CD4-positive, CD25-positive, alpha-beta regulatory T cell (primary cell): ENCODE data around the gene TTF2. TPM values are rescaled to one million over a fixed set of nuclear protein-coding genes. Genes with fewer than 3 reads are reported as not detected.

Experiments used
- ATAC-seq, 2 donors: fragments of 150-1000 bp; cut with Tn5 transposase; one replicate each; pipeline ENCODE4 v1.10.0; 2021; ENCODE audit warnings: low read depth in 2 of 2, moderate number of reproducible peaks in 2 of 2, moderate library complexity in 1 of 2
- DNase-seq, 3 donors: peaks; one replicate each; pipeline versions ENCODE4 v3.0.0 to v3.0.0-alpha.2; 2012 to 2022; ENCODE audit warnings: mixed read lengths in 1 of 3
- H3K27ac ChIP-seq: one replicate; pipeline ENCODE4 v1.7.0; 2013; ENCODE audit warnings: mild to moderate bottlenecking, low read length; ENCODE audit not compliant: insufficient read depth, poor library complexity, severe bottlenecking
- H3K27me3 ChIP-seq: one replicate; pipeline ENCODE4 v1.7.0; 2013; ENCODE audit warnings: low read length; ENCODE audit not compliant: control insufficient read depth, insufficient read depth
- H3K36me3 ChIP-seq: one replicate; pipeline ENCODE4 v1.7.0; 2013; ENCODE audit warnings: mild to moderate bottlenecking, low read length, moderate library complexity; ENCODE audit not compliant: control insufficient read depth, insufficient read depth
- H3K4me1 ChIP-seq: 2 replicates; pipeline ENCODE4 v1.7.0; 2013; ENCODE audit warnings: mild to moderate bottlenecking, low read length; ENCODE audit not compliant: insufficient read depth, control insufficient read depth, poor library complexity, severe bottlenecking
- H3K4me3 ChIP-seq: one replicate; pipeline ENCODE4 v1.7.0; 2013; ENCODE audit warnings: low read depth, mild to moderate bottlenecking, low read length, moderate library complexity
- H3K9me3 ChIP-seq, 2 experiments: 1 replicate in 1 of 2; 2 replicates in 1 of 2; pipeline ENCODE4 v1.7.0; 2013; ENCODE audit warnings: low read length in 2 of 2, mild to moderate bottlenecking in 1 of 2, moderate library complexity in 1 of 2; ENCODE audit not compliant: control insufficient read depth in 2 of 2
- H3K27ac Mint-ChIP-seq, 3 donors: one replicate each; pipeline ENCODE4 v1.8.0; 2020 to 2022; ENCODE audit warnings: mild to moderate bottlenecking in 3 of 3, mixed read lengths in 3 of 3, moderate library complexity in 2 of 3
- H3K27me3 Mint-ChIP-seq: one replicate; pipeline ENCODE4 v1.8.0; 2022; ENCODE audit warnings: mild to moderate bottlenecking, mixed read lengths
- H3K36me3 Mint-ChIP-seq: one replicate; pipeline ENCODE4 v1.8.0; 2020; ENCODE audit warnings: mixed read lengths
- H3K4me1 Mint-ChIP-seq, 4 donors: one replicate each; pipeline ENCODE4 v1.8.0; 2020 to 2022; ENCODE audit warnings: mixed read lengths in 4 of 4, mild to moderate bottlenecking in 1 of 4
- H3K4me3 Mint-ChIP-seq, 4 donors: one replicate each; pipeline ENCODE4 v1.8.0; 2020 to 2022; ENCODE audit warnings: mild to moderate bottlenecking in 4 of 4, mixed read lengths in 4 of 4, moderate library complexity in 3 of 4
- H3K9me3 Mint-ChIP-seq, 7 donors: one replicate each; pipeline ENCODE4 v1.8.0; 2020 to 2022; ENCODE audit warnings: mixed read lengths in 7 of 7, mild to moderate bottlenecking in 3 of 7, moderate library complexity in 2 of 7
- polyA plus RNA-seq, 4 donors: library from polyadenylated mRNA; unstranded; fragments of 300-500 nt; fragmentation: Illumina TruSeq; gene quantifications; one replicate each; pipeline ENCODE4 v1.2.3, GENCODE V29; 2021
- total RNA-seq: library from RNA; stranded (reverse); gene quantifications from one replicate; pipeline ENCODE4 v1.2.3, GENCODE V29; 2022

TTF2 gene
- total and polyA plus RNA-seq, 5 donors from 2014 or later: 5.3 to 58.9 (median 11.1) TPM

GRCh38 chr1:117122330-117123025 is 62.4 kb downstream of the TTF2 start:
- DNase-seq (no peak), ATAC-seq (no peak)
- Histone ChIP-seq H3K4me3 (peak overlapping the region; percentile 81), H3K4me1 (peaks cover 12% of the 10 kb centered on the region), H3K27ac (no peak overlapping the region), H3K36me3 (no peaks in the 10 kb centered on the region), H3K27me3 (peaks cover 20% of the 10 kb centered on the region), H3K9me3 (no peaks in the 10 kb centered on the region)
- Mint-ChIP-seq H3K4me1 (peaks cover 0 to 14% (median 0%) of the 10 kb centered on the region in 4 donors), H3K36me3 (no peaks in the 10 kb centered on the region), H3K27me3 (no peaks in the 10 kb centered on the region), H3K9me3 (peaks cover 0 to 2% (median 0%) of the 10 kb centered on the region in 7 donors), H3K4me3 (peak overlapping the region; percentile 72 to 90 (median 88)), H3K27ac (peak overlapping the region in 2 of 3 donors; percentile 63 to 70)

- H3K4me1 ChIP-seq: peaks cover 12% of the 10 kb centered on the region
- H3K27me3 Mint-ChIP-seq: peaks cover under 1% of the 10 kb centered on the region
- no peaks in the 10 kb centered on the region for H3K36me3 ChIP-seq
- DNase-seq (no peak), ATAC-seq (no peak)
- H3K27ac ChIP-seq: no peak overlapping the region
- H3K4me3 ChIP-seq: no peak overlapping the region
- H3K9me3 ChIP-seq: no peaks in the 10 kb centered on the region
- H3K9me3 Mint-ChIP-seq: peaks cover 0 to 2% (median 0%) of the 10 kb centered on the region in 7 donors
- peaks cover 22% of the 10 kb centered on the region for H3K27me3 ChIP-seq
- peak overlapping the region in 1 of 3 donors; percentile 33 for H3K27ac Mint-ChIP-seq
- H3K4me3 Mint-ChIP-seq: peak overlapping the region in 3 of 4 donors; percentile 5 to 72 (median 54)
- H3K36me3 Mint-ChIP-seq: no peaks in the 10 kb centered on the region
- peaks cover 0 to 14% (median 0%) of the 10 kb centered on the region in 4 donors for H3K4me1 Mint-ChIP-seq
Observed at GRCh38 chr1:117123274-117123673, 63.1 kb downstream of the TTF2 start.

- H3K27me3 Mint-ChIP-seq: peaks cover 7% of the 10 kb centered on the region
- H3K9me3 Mint-ChIP-seq: peaks cover 0 to 2% (median 0%) of the 10 kb centered on the region in 7 donors
- DNase-seq (no peak), ATAC-seq (no peak)
- no peak overlapping the region for H3K27ac Mint-ChIP-seq
- Histone ChIP-seq H3K4me1 (peaks cover 12% of the 10 kb centered on the region), H3K9me3 (no peaks in the 10 kb centered on the region), H3K27me3 (peaks cover 22% of the 10 kb centered on the region), H3K27ac (no peak overlapping the region), H3K36me3 (no peaks in the 10 kb centered on the region), H3K4me3 (no peak overlapping the region)
- H3K4me3 Mint-ChIP-seq: no peak overlapping the region
- no peaks in the 10 kb centered on the region for H3K36me3 Mint-ChIP-seq
- H3K4me1 Mint-ChIP-seq: peaks cover 0 to 20% (median 4%) of the 10 kb centered on the region in 4 donors
Observed at GRCh38 chr1:117124661-117125060, 64.5 kb downstream of the TTF2 start.

GRCh38 chr1:117127795-117128194 is 67.7 kb downstream of the TTF2 start:
- Histone ChIP-seq H3K4me3 (no peak overlapping the region), H3K9me3 (no peaks in the 10 kb centered on the region), H3K4me1 (no peaks in the 10 kb centered on the region), H3K36me3 (no peaks in the 10 kb centered on the region), H3K27me3 (peaks cover 18% of the 10 kb centered on the region), H3K27ac (no peak overlapping the region)
- Mint-ChIP-seq H3K4me1 (peaks cover 0 to 6% (median 4%) of the 10 kb centered on the region in 4 donors), H3K9me3 (peaks cover 0 to 2% (median 0%) of the 10 kb centered on the region in 7 donors), H3K36me3 (no peaks in the 10 kb centered on the region), H3K27me3 (peaks cover 7% of the 10 kb centered on the region), H3K27ac (no peak overlapping the region), H3K4me3 (no peak overlapping the region)
- ATAC-seq (no peak), DNase-seq (no peak)

- H3K9me3 ChIP-seq: no peaks in the 10 kb centered on the region
- peak in 1 of 2 donors; percentile 43 for ATAC-seq
- Mint-ChIP-seq H3K27me3 (peaks cover 11% of the 10 kb centered on the region), H3K36me3 (no peaks in the 10 kb centered on the region), H3K9me3 (peaks cover 0 to 2% (median 0%) of the 10 kb centered on the region in 7 donors), H3K4me1 (peaks cover 0 to 6% (median 4%) of the 10 kb centered on the region in 4 donors), H3K4me3 (no peak overlapping the region), H3K27ac (no peak overlapping the region)
- H3K4me3 ChIP-seq: no peak overlapping the region
- peaks cover 15% of the 10 kb centered on the region for H3K27me3 ChIP-seq
- DNase-seq: peak in 2 of 3 donors; percentile 37 to 54
- no peaks in the 10 kb centered on the region for H3K36me3 ChIP-seq
- H3K4me1 ChIP-seq: no peaks in the 10 kb centered on the region
- no peak overlapping the region for H3K27ac ChIP-seq
Observed at GRCh38 chr1:117128323-117129079, 68.4 kb downstream of the TTF2 start.

GRCh38 chr1:117130526-117130925 is 70.4 kb downstream of the TTF2 start:
- DNase-seq (no peak), ATAC-seq (no peak)
- Mint-ChIP-seq H3K27ac (no peak overlapping the region), H3K4me1 (peaks cover 0 to 6% (median 4%) of the 10 kb centered on the region in 4 donors), H3K27me3 (peaks cover 22% of the 10 kb centered on the region), H3K4me3 (no peak overlapping the region), H3K9me3 (peaks cover 0 to 2% (median 0%) of the 10 kb centered on the region in 7 donors), H3K36me3 (no peaks in the 10 kb centered on the region)
- Histone ChIP-seq H3K9me3 (no peaks in the 10 kb centered on the region), H3K27ac (no peak overlapping the region), H3K27me3 (peaks cover 9% of the 10 kb centered on the region), H3K4me1 (no peaks in the 10 kb centered on the region), H3K4me3 (no peak overlapping the region), H3K36me3 (no peaks in the 10 kb centered on the region)

GRCh38 chr1:117135329-117135728 is 75.2 kb downstream of the TTF2 start:
- Mint-ChIP-seq H3K4me1 (peaks cover 0 to 4% (median 0%) of the 10 kb centered on the region in 4 donors), H3K27me3 (peaks cover 19% of the 10 kb centered on the region), H3K9me3 (peaks cover 0 to 1% (median 0%) of the 10 kb centered on the region in 7 donors), H3K4me3 (no peak overlapping the region), H3K27ac (no peak overlapping the region), H3K36me3 (no peaks in the 10 kb centered on the region)
- H3K27me3 ChIP-seq: no peaks in the 10 kb centered on the region
- no peak overlapping the region for H3K27ac ChIP-seq
- no peaks in the 10 kb centered on the region for H3K36me3 ChIP-seq
- no peaks in the 10 kb centered on the region for H3K4me1 ChIP-seq
- DNase-seq (no peak), ATAC-seq (no peak)
- no peak overlapping the region for H3K4me3 ChIP-seq
- no peaks in the 10 kb centered on the region for H3K9me3 ChIP-seq
